Renal cortical epithelial cell (primary cell): ENCODE data around the gene KCNC4. TPM values are rescaled to one million over a fixed set of nuclear protein-coding genes. Genes with fewer than 3 reads are reported as not detected.

Source experiments
- DNase-seq: peaks from one replicate; pipeline ENCODE4 v3.0.0-alpha.2; 2011; ENCODE audit warnings: low read depth
- total RNA-seq: library from RNA; depleted of rRNA; stranded (reverse); fragments of >200 nt; gene quantifications from 2 replicates; pipeline ENCODE4 v1.2.3, GENCODE V29; 2014

KCNC4 gene
- total RNA-seq, 1 donor from 2014 or later, result 15.2 TPM

- DNase-seq, result no peak
These were observed 20.5 kb downstream of the KCNC4 start for GRCh38 chr1:110230381-110231199.

- no peak for DNase-seq
These were observed 23.7 kb downstream of the KCNC4 start for GRCh38 chr1:110233861-110234260.

GRCh38 chr1:110234691-110235090, 24.6 kb downstream of the KCNC4 start:
- DNase-seq, result no peak

GRCh38 chr1:110235181-110235833, 25.2 kb downstream of the KCNC4 start:
- no peak for DNase-seq

GRCh38 chr1:110235834-110236682, 25.9 kb downstream of the KCNC4 start:
- DNase-seq, result peak; percentile 91

- DNase-seq, result no peak
These were observed 27.5 kb downstream of the KCNC4 start for GRCh38 chr1:110237386-110238152.

GRCh38 chr1:110239441-110240430, 29.6 kb downstream of the KCNC4 start:
- DNase-seq, result no peak

DNA sequence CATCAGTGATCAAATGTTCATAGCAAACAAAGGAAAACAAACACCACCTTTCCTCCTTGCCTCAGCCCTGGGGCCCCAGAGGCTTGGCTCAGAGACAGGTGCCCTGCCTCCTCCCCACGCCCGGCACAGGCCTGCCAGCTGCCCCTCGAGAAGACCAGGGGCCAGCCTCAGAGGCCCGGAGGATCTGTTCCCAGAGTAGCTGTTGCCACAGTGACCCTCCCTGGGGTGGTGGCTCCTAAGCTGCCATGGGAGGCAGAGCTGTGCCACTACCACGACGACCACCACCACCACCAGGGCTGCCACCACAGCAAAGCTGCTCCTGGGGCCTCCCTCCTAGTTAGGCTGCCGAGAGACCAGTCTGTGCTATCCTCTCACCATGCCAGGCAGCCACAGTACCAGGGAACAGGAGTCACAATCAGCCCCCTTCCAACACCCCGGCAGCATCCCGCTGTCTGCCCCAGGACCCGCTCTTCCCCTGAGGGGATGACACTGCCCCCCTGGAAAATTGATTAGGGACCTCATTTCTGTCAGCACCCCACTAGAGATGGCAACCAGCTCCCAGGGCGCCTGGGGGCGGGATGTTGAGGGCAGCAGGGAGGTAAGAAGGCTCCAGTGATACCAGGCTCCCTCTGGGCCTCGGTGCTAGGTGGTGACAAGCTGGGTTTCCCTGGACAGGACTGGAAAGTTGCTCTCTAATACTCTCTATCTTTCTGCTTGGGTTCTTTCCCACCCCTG, 30.5 kb downstream of the KCNC4 start:
- DNase-seq, result no peak

GRCh38 chr1:110241516-110241915, 31.4 kb downstream of the KCNC4 start:
- no peak for DNase-seq

DNA sequence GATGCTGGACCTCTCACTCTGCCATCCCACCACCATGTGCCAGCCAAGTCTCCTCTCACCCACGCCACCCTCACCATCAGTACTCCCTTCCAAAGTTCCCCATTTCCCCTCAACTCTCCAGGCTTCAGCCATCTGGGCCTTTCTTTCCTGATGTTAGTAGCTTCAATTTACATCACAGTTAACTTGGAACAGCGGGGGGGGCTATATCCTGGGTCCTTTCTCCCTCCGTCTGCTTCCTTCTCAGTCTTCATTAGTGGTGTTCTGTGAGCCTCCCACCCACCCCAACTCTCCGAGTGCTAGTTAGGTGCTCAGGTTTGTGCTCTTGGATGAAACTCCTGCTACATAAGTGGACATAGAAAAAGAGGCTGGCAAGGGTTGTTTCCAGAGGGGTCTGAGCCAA, 31.9 kb downstream of the KCNC4 start:
- no peak for DNase-seq

GRCh38 chr1:110242731-110243130, 32.6 kb downstream of the KCNC4 start:
- DNase-seq, result no peak

- DNase-seq, result no peak
These were observed 33.0 kb downstream of the KCNC4 start for GRCh38 chr1:110243146-110243545.

- DNase-seq, result no peak
These were observed 33.5 kb downstream of the KCNC4 start for GRCh38 chr1:110243574-110243973.

DNA sequence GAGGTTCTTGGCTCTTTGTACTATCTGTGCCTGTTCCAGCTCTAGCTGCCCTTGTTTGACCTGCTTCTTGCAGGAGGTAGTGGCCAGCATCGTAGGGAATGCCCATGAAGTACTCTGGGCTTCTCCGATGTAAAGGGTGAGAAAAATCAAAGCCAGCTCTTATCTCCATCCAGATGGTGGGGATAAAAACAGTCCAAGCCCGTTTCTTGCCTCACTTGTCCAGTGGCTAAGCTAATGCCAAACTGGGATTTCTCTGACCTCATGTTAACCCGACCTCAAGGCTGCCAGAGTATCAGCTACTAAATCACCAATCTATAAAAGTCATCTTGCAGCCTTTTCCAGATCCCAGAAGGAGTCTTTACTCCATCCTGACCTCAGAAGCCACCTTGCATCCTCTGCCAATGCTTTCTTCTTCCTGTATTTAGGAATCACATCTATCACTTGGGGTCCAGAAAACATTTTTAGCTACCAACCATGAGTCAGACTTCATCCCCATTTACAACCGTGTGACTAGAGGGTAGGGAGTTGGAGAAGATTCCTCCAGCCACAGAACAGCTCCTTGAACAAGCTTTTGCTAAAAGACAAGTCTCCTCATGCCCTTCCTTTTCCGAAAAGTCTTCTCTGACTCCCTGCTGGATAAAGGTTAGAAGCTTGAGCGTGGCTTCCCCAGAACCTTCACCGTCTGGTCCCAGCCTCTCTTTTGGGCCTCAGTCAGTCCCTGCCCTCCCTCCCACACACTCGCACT, 35.9 kb downstream of the KCNC4 start:
- no peak for DNase-seq

GRCh38 chr1:110248746-110249145, 38.6 kb downstream of the KCNC4 start:
- DNase-seq, result no peak

DNA sequence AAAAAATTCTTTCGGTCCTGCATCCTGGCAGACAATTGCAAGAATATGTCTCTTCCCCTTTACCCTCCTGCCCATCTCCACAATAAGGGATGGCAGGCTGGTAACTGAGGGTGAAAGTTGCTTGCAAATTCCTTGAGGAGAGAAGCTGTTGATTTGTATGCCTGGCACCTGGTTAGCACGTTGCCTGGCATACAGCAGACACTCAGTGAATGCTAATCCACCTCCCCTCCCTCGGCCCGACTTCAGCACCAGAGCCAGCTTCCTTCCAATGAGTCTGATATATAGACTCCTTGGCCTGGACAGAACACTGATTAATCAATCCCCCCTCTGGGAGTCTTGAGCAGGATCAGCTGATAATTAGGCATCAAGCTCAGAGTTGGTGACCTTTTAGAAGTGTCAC, 39.1 kb downstream of the KCNC4 start:
- no peak for DNase-seq

- DNase-seq, result no peak
These were observed 39.9 kb downstream of the KCNC4 start for GRCh38 chr1:110250008-110250407.

GRCh38 chr1:110250749-110251148, 40.6 kb downstream of the KCNC4 start:
- no peak for DNase-seq

- DNase-seq, result no peak
These were observed 43.1 kb downstream of the KCNC4 start for GRCh38 chr1:110253213-110253612.
